ENCODE data around the gene C2orf74.
A peak's percentile ranks its signal among the peaks of the same experiment; 100 is the strongest.
"Not testable (repeated sequence)": the region's sequence is repeated elsewhere in the genome, so short reads cannot be mapped to it uniquely, and the experiment has no call there.

The C2orf74 gene

DNA sequence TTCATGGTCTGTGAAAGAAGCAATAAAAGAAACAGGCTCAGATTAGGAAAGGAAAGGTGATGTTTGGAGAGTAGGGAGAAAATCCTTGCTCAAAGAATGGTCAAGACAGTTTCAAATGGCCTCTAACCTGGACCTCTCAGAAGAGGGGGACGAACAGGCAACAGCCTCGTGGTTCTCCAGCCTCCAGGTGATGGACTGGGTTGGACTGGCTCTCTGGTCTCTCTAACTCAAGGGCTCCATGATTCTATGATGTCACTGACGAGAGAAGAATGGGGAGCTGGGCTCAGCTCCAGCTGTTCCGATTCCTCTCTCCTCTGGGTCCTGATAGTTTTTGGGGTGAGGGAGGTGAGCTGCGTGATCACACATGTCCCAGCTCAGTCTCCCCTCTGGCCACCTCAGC is at the start of gene C2orf74:
Gene C2orf74, plus strand, starts transcription at position 301 of the 400 bp plus-strand sequence. CDS start 327 bp downstream, outside the sequence.
- TF ChIP-seq, protein P1, sequence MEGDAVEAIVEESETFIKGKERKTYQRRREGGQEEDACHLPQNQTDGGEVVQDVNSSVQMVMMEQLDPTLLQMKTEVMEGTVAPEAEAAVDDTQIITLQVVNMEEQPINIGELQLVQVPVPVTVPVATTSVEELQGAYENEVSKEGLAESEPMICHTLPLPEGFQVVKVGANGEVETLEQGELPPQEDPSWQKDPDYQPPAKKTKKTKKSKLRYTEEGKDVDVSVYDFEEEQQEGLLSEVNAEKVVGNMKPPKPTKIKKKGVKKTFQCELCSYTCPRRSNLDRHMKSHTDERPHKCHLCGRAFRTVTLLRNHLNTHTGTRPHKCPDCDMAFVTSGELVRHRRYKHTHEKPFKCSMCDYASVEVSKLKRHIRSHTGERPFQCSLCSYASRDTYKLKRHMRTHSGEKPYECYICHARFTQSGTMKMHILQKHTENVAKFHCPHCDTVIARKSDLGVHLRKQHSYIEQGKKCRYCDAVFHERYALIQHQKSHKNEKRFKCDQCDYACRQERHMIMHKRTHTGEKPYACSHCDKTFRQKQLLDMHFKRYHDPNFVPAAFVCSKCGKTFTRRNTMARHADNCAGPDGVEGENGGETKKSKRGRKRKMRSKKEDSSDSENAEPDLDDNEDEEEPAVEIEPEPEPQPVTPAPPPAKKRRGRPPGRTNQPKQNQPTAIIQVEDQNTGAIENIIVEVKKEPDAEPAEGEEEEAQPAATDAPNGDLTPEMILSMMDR (IDR thresholded peaks at IDR 0.05; ENCODE audit: insufficient read depth, low read length, missing control alignments) = no peak
- ChIA-PET POLR2A (no interaction called here), CTCF (interaction anchor here (1.1 kb wide), 1 partner anchor 15 kb away, joined by 3 read pairs; no protein-coding TSS in a partner anchor)
- DNase-seq (ENCODE audit: low read depth, low spot score) = no peak
- no peak within 1 kb of the TSS for H3K4me3 ChIP-seq (ENCODE audit: low read depth, low read length)

DNA sequence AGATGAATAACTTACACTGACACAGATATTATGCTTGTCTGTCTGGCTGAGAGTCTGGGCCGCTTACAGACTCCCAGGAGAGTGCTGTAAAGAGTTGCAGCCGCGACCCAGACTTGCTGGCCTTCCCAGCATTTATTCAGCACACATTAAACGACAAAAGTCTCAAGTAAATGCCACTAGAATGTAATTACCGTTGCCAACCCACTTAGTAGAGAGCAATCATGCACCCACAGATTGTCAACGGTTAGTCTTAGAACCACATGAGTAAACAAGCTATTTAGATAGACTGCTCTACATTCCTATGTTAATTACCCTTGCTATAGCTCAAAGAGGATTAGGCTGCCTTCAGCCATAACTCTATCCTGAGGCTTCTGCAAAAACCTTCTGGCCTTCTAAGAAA is 47.8 kb upstream of the C2orf74 start:
- TF ChIP-seq, protein P1 (IDR thresholded peaks at IDR 0.05; ENCODE audit: insufficient read depth, low read length, missing control alignments) = no peak
- no peak for DNase-seq (ENCODE audit: low read depth, low spot score)
- H3K4me3 ChIP-seq (ENCODE audit: low read depth, low read length) = no peak overlapping the region
- ChIA-PET POLR2A (no interaction called here), CTCF (no interaction called here)

DNA sequence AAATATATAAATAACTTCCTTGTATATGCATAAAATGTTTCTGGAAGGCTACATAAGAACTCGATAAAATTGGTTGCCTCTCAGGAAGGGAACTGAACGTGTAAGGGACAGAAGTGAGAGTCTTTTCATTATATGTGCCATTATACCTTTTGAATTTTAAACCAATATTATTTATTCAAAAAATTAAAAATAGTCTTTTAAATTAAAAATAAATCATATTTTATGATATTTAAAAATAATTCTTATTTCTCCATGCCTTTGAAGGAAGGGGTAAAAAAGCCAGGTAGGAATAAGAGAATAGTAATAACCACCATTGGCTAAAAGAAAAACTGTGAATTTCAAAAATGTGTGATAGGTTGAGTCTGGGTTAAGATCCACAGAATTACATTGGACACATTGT is 45.7 kb upstream of the C2orf74 start:
- ChIA-PET POLR2A (no interaction called here), CTCF (no interaction called here)
- DNase-seq (ENCODE audit: low read depth, low spot score) = no peak
- TF ChIP-seq, protein P1 (IDR thresholded peaks at IDR 0.05; ENCODE audit: insufficient read depth, low read length, missing control alignments) = no peak
- no peak overlapping the region for H3K4me3 ChIP-seq (ENCODE audit: low read depth, low read length)

DNA sequence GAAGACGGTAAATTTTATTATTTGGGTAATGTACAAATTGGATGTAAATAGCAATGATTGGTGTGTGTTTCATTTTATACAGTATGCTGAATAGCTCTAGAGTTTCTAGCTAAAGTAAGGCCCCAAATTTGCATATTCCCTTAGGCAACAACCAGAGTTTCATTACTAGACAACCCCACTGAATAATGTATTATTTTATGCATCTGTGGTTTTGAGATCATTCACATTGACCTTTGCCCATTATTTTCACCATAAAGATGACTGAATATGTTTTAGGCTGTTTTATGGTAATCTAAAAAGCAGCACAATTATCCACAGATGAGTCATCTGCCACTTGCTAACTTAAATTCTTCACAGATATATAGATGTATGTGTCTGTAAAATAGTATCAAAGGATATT is 44.5 kb upstream of the C2orf74 start:
- peak; percentile 9 for DNase-seq (ENCODE audit: low read depth, low spot score)
- ChIA-PET POLR2A (no interaction called here), CTCF (no interaction called here)
- TF ChIP-seq, protein P1 (IDR thresholded peaks at IDR 0.05; ENCODE audit: insufficient read depth, low read length, missing control alignments) = no peak
- H3K4me3 ChIP-seq (ENCODE audit: low read depth, low read length) = no peak overlapping the region

DNA sequence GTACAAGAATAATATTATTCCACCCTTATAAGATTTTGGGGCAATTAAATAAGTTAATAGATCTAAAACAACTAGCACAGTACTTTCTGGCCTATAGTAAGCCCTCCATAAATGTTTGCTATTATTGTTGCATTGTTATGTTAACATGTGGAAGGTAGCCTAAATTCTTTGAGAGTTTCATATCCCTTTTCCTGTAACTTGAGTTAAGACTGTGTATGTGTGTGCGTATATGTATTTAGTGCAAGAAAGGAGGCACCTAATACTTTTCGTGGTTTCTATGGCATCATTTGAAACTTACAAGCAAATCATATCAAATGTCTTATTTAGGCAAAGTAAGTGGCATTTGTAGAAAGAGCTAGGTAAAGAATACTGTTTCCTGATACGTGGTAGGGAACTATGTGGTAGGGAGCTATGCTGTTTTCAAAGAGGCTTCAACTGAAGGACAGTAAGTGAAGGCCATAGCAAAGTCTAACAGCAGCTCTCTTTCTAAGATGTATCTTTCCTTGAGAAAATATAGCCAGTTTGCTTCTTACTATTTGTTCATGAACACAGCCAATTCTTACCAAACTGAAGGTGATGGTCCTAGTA is 36.8 kb upstream of the C2orf74 start:
- DNase-seq (ENCODE audit: low read depth, low spot score) = no peak
- CTCF ChIA-PET = interaction anchor here (2.5 kb wide), 1 partner anchor 9 kb away, joined by 15 read pairs; no protein-coding TSS in a partner anchor
- TF ChIP-seq, protein P1 (IDR thresholded peaks at IDR 0.05; ENCODE audit: insufficient read depth, low read length, missing control alignments) = no peak
- no peak overlapping the region for H3K4me3 ChIP-seq (ENCODE audit: low read depth, low read length)
- POLR2A ChIA-PET = no interaction called here

DNA sequence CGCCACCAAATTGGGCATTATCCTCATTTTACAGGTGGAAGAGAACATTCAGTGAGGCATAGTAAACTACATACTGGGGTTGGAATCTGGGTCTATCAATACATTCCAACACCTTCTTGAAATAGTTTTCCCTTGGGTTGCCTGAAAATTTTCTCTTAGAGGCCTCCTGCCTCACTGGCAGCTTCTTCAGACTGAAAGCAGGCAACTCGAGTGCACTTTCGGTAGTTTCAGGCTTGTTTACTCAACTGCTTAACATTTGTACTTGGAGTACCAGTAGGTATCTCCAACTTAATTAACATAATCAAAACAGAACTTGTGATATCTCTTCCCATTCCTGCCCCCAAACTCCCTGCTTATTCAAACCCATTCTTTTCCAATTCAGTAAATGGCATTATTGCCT is 36.2 kb upstream of the C2orf74 start:
- H3K4me3 ChIP-seq (ENCODE audit: low read depth, low read length) = no peak overlapping the region
- ChIA-PET CTCF (interaction anchor here (2.5 kb wide), 1 partner anchor 9 kb away, joined by 15 read pairs; no protein-coding TSS in a partner anchor), POLR2A (no interaction called here)
- no peak for DNase-seq (ENCODE audit: low read depth, low spot score)
- TF ChIP-seq, protein P1 (IDR thresholded peaks at IDR 0.05; ENCODE audit: insufficient read depth, low read length, missing control alignments) = no peak

DNA sequence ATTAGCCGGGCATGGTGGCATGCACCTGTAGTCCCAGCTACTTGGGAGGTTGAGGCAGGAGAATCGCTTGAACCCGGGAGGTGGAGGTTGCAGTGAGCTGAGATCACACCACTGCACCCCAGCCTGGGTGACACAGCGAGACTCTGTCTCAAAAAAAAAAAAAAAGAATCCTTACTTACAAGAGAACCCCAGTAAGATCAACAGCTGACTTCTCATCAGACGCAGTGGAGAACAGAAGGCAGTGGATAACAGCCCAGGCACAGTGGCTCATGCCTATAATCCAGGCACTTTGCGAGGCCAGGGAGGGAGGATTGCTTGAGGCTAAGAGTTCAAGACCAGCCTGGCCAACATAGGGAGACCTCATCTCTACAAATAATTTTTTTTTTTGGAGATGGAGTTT is 33.9 kb upstream of the C2orf74 start:
- CTCF ChIA-PET = not testable (repeated sequence)

More for the DNA sequence above, 33.9 kb upstream of the C2orf74 start:
- POLR2A ChIA-PET; H3K4me3 ChIP-seq (ENCODE audit: low read depth, low read length); DNase-seq (ENCODE audit: low read depth, low spot score): not testable (repeated sequence)

Measured in AG04449 (cell line).